ENCODE measurements around the gene NODAL. TPM values are rescaled to one million over a fixed set of nuclear protein-coding genes. Genes with fewer than 3 reads are reported as not detected.

NODAL gene
- total and polyA plus RNA-seq, 10 donors: not detected

GRCh38 chr10:70479626-70480238 lies 38.3 kb upstream of the NODAL start:
- peaks cover 55 to 80% (median 66%) of the 10 kb centered on the region in 6 donors for H3K4me1 ChIP-seq
- TF ChIP-seq POLR2A (IDR thresholded peaks at IDR 0.05) (no peak), POLR2AphosphoS5 (IDR thresholded peaks at IDR 0.05) (no peak), CTCF (IDR thresholded peaks at IDR 0.05 in 8 of 11, conservative IDR thresholded peaks at IDR 0.05 in 3 of 11) (no peak)
- WGBS, 5 donors: 46 to 70% (median 57%) methylated on average over 7 to 8 of the region's 8 CpGs
- intact Hi-C loops (cut with DNase I; ENCODE audit: low total_unique reads): no loop called here
- H3K27me3 ChIP-seq (replicated peaks in 1 of 7): peaks cover 0 to 24% (median 6%) of the 10 kb centered on the region in 7 donors
- no peak for DNase-seq
- peak overlapping the region; percentile 47 to 85 (median 59) for H3K4me3 ChIP-seq
- no peaks in the 10 kb centered on the region for H3K36me3 ChIP-seq
- H3K9me3 ChIP-seq: no peaks in the 10 kb centered on the region
- peak overlapping the region; percentile 6 to 85 (median 76) for H3K27ac ChIP-seq

GRCh38 chr10:70479165-70479581 lies 37.7 kb upstream of the NODAL start:
- WGBS, 5 donors: 25 to 44% (median 39%) methylated on average over 8 to 11 of the region's 11 CpGs
- Histone ChIP-seq H3K4me1 (peaks cover 55 to 84% (median 67%) of the 10 kb centered on the region in 6 donors), H3K27ac (peak overlapping the region; percentile 42 to 85 (median 76)), H3K36me3 (no peaks in the 10 kb centered on the region), H3K4me3 (peak overlapping the region; percentile 47 to 85 (median 59)), H3K27me3 (replicated peaks in 1 of 7) (peaks cover 0 to 24% (median 6%) of the 10 kb centered on the region in 7 donors), H3K9me3 (no peaks in the 10 kb centered on the region)
- DNase-seq: no peak
- TF ChIP-seq POLR2A (IDR thresholded peaks at IDR 0.05) (no peak), CTCF (IDR thresholded peaks at IDR 0.05 in 8 of 11, conservative IDR thresholded peaks at IDR 0.05 in 3 of 11) (no peak), POLR2AphosphoS5 (IDR thresholded peaks at IDR 0.05) (no peak)
- intact Hi-C loops (cut with DNase I; ENCODE audit: low total_unique reads): no loop called here

DNA sequence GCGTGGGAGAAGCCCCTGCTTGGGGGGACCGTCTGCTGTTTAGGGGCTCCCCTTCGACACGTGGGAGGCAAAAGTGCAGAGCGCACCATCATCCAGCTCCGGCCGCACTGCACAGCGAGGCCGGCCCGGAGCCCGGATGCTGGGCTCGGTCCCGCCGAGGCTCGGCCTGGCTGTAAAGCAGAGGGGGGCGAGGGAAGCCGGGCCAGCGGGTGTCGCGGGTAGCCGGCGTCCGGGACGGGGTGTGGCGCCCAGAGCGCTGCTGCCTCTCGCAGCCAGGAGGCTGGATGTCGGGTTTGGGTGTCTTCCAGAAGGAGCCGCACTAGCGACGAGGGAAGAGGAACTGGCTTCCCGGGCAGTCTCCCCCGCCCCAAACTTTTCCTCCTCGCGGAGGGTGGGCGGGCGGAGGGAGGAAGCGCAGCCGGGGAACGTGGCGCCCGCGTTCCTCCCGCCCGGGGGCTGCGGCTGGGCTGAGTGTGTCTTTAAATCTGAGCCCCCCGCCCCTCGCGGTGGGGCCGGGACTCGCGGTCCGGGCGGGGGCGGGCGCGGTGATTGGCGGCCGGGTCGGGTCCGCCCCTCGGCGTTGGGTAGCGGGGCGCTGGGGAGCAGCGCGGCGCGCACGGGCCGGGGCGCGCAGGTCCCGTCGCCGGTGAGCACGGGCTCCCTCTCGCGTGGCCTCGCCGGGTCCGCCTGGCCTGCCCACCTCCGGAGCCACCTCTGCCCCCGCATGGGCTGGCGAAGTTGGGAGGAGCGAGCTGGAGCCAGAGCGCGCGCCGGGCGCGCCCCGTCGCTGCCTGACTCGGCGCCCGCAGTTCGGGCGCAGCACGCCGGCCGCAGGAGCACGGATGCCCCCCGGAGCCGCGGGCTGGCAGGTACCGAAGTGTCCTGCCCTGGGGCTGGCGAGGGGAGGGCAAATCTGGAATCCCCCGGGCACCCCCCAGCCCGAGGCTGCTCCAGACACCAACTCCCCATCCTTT lies 37.0 kb upstream of the NODAL start, which contains the start of gene PALD1:
TSS of gene PALD1 (plus strand) at position 577 of the 974 bp plus-strand sequence. CDS start 47,185 bp downstream, outside the sequence.
- Histone ChIP-seq H3K27me3 (replicated peaks in 1 of 7) (peaks cover 0 to 24% (median 6%) of the 10 kb centered on the region in 7 donors), H3K4me3 (peak within 1 kb of the TSS; percentile 47 to 85 (median 59)), H3K4me1 (peaks cover 48 to 78% (median 61%) of the 10 kb centered on the region in 6 donors), H3K27ac (peak within 1 kb of the TSS; percentile 42 to 85 (median 76)), H3K36me3 (no peaks in the 10 kb centered on the region), H3K9me3 (no peaks in the 10 kb centered on the region)
- TF ChIP-seq POLR2AphosphoS5 (IDR thresholded peaks at IDR 0.05): peak; percentile 5 to 67 (median 45)
- no peak for TF ChIP-seq POLR2A (IDR thresholded peaks at IDR 0.05)
- peak in 10 of 11 experiments; percentile 27 to 64 (median 44) for TF ChIP-seq CTCF (IDR thresholded peaks at IDR 0.05 in 8 of 11, conservative IDR thresholded peaks at IDR 0.05 in 3 of 11)
- intact Hi-C loops (cut with DNase I; ENCODE audit: low total_unique reads): no loop called here
- 1% methylated on average over 35 to 110 of the region's 110 CpGs for WGBS, 5 donors
- peak; percentile 89 for DNase-seq
